Gastrocnemius medialis (tissue), 4 donors: ENCODE data around the gene C14orf132.

ENCODE experiments used
- POLR2A ChIP-seq, 2 donors: fragments of 450-650 bp; IDR thresholded peaks; one replicate each; pipeline ENCODE4 v1.6.1; 2017; ENCODE audit warnings: antibody characterized with exemption in 2 of 2, mild to moderate bottlenecking in 2 of 2, moderate library complexity in 2 of 2
- TF ChIP-seq, protein P1 (sequence below), 5 experiments: fragments of 450-650 bp in 3 of 5; fragments of 200-600 bp in 2 of 5; sonication (generic) in 2 of 5; IDR thresholded peaks in 4 of 5; conservative IDR thresholded peaks in 1 of 5; 1 replicate in 4 of 5; 2 replicates in 1 of 5; pipeline ENCODE4 v1.5.1; 2016 to 2019; ENCODE audit warnings: antibody characterized with exemption in 5 of 5, mild to moderate bottlenecking in 3 of 5, moderate library complexity in 3 of 5

DNA sequence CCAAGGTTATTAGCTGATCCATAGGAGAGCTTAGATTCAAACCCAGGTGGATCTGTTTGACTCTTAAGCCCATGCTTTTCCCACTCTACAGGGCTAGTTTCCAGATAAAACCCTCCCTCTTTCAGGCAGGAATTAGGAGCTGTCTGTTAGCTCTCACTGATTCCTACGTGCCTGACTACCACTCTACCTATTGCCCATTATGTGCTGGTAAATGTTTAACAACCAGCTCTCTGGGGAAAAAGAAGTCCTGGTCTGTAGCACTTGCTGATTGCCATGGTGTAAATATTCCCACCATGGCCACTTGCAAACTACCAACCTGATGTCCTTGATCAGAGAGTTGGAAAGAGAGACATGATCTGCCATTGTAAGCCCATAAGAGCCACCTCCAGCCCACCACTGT is 100.0 kb downstream of the C14orf132 start:
- TF ChIP-seq POLR2A (IDR thresholded peaks at IDR 0.05) = no peak
- TF ChIP-seq, protein P1, sequence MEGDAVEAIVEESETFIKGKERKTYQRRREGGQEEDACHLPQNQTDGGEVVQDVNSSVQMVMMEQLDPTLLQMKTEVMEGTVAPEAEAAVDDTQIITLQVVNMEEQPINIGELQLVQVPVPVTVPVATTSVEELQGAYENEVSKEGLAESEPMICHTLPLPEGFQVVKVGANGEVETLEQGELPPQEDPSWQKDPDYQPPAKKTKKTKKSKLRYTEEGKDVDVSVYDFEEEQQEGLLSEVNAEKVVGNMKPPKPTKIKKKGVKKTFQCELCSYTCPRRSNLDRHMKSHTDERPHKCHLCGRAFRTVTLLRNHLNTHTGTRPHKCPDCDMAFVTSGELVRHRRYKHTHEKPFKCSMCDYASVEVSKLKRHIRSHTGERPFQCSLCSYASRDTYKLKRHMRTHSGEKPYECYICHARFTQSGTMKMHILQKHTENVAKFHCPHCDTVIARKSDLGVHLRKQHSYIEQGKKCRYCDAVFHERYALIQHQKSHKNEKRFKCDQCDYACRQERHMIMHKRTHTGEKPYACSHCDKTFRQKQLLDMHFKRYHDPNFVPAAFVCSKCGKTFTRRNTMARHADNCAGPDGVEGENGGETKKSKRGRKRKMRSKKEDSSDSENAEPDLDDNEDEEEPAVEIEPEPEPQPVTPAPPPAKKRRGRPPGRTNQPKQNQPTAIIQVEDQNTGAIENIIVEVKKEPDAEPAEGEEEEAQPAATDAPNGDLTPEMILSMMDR (IDR thresholded peaks at IDR 0.05 in 4 of 5, conservative IDR thresholded peaks at IDR 0.05 in 1 of 5) = no peak
